HG03097 (cell line): ENCODE results near the gene OPALIN.
A peak's percentile ranks its signal among the peaks of the same experiment; 100 is the strongest.

ENCODE experiments used
- ATAC-seq: cut with Tn5 transposase; IDR thresholded peaks from one replicate; pipeline ENCODE4 v1.9.1; 2021; ENCODE audit not compliant: unreplicated experiment, low FRiP score

Gene OPALIN

GRCh38 chr10:96374985-96375830 is 16.4 kb upstream of the OPALIN start:
- peak; percentile 81 for ATAC-seq

- ATAC-seq = no peak
These were observed 15.8 kb upstream of the OPALIN start for GRCh38 chr10:96374639-96374984.

GRCh38 chr10:96374004-96374403 is 15.2 kb upstream of the OPALIN start:
- ATAC-seq = no peak

- ATAC-seq = no peak
These were observed 12.6 kb upstream of the OPALIN start for GRCh38 chr10:96371356-96371755.

GRCh38 chr10:96370584-96371157 is 11.9 kb upstream of the OPALIN start:
- ATAC-seq = no peak

GRCh38 chr10:96369890-96370583 is 11.2 kb upstream of the OPALIN start:
- no peak for ATAC-seq

- ATAC-seq = no peak
These were observed 10.2 kb upstream of the OPALIN start for GRCh38 chr10:96368971-96369370.

- no peak for ATAC-seq
These were observed 8.7 kb upstream of the OPALIN start for GRCh38 chr10:96367470-96367869.

GRCh38 chr10:96366508-96366907 is 7.7 kb upstream of the OPALIN start:
- no peak for ATAC-seq

GRCh38 chr10:96365571-96365970 is 6.8 kb upstream of the OPALIN start:
- no peak for ATAC-seq

GRCh38 chr10:96360766-96361165 is 2.0 kb upstream of the OPALIN start:
- no peak for ATAC-seq

GRCh38 chr10:96360331-96360730 is 1.5 kb upstream of the OPALIN start:
- no peak for ATAC-seq

- no peak for ATAC-seq
These were observed 814 bp upstream of the OPALIN start for GRCh38 chr10:96359616-96360015.

- no peak for ATAC-seq
These were observed 1.7 kb downstream of the OPALIN start for GRCh38 chr10:96357038-96357620.

GRCh38 chr10:96352582-96352981 is 6.2 kb downstream of the OPALIN start:
- ATAC-seq = no peak

GRCh38 chr10:96352027-96352426 is 6.8 kb downstream of the OPALIN start:
- ATAC-seq = no peak

GRCh38 chr10:96346295-96346694 is 12.5 kb downstream of the OPALIN start:
- no peak for ATAC-seq

- ATAC-seq = no peak
These were observed 13.6 kb downstream of the OPALIN start for GRCh38 chr10:96345222-96345621.

- no peak for ATAC-seq
These were observed 14.6 kb downstream of the OPALIN start for GRCh38 chr10:96344178-96344577.

GRCh38 chr10:96342402-96342801 is 16.4 kb downstream of the OPALIN start:
- ATAC-seq = no peak
